NT2/D1 (cell line): ENCODE measurements around the gene PTPRT.

Experiments
- DNase-seq: peaks from one replicate; pipeline ENCODE4 v3.0.0-alpha.2; 2011; ENCODE audit warnings: low read depth, low spot score
- H3K27me3 ChIP-seq: 2 replicates; pipeline ENCODE4 v1.6.0; 2011; ENCODE audit warnings: mild to moderate bottlenecking; ENCODE audit not compliant: insufficient read length, insufficient read depth
- H3K36me3 ChIP-seq: 2 replicates; pipeline ENCODE4 v1.6.1; 2011; ENCODE audit warnings: mild to moderate bottlenecking, low read length, mixed read lengths; ENCODE audit not compliant: insufficient read depth, insufficient read length
- H3K4me1 ChIP-seq: 2 replicates; pipeline ENCODE4 v1.5.1; 2011; ENCODE audit not compliant: insufficient read depth, insufficient read length
- H3K4me3 ChIP-seq: 2 replicates; pipeline ENCODE4 v1.5.1; 2011; ENCODE audit warnings: low read depth; ENCODE audit not compliant: insufficient read length
- H3K9ac ChIP-seq: 2 replicates; pipeline ENCODE4 v1.6.0; 2011; ENCODE audit warnings: low read depth; ENCODE audit not compliant: insufficient read length
- H3K9me3 ChIP-seq: 2 replicates; pipeline ENCODE4 v1.5.1; 2011; ENCODE audit warnings: mild to moderate bottlenecking, low read length; ENCODE audit not compliant: insufficient read depth
- SUZ12 ChIP-seq: IDR thresholded peaks from 2 replicates; pipeline ENCODE4 v1.6.1; 2011; ENCODE audit not compliant: insufficient read length, insufficient read depth; ENCODE audit errors: extremely low read depth
- YY1 ChIP-seq: IDR thresholded peaks from 2 replicates; pipeline ENCODE4 v1.6.1; 2011; ENCODE audit not compliant: insufficient read length, insufficient read depth
- ZNF274 ChIP-seq: IDR thresholded peaks from 2 replicates; pipeline ENCODE4 v1.6.1; 2011; ENCODE audit warnings: mild to moderate bottlenecking, low read depth, low read length

PTPRT gene

DNA sequence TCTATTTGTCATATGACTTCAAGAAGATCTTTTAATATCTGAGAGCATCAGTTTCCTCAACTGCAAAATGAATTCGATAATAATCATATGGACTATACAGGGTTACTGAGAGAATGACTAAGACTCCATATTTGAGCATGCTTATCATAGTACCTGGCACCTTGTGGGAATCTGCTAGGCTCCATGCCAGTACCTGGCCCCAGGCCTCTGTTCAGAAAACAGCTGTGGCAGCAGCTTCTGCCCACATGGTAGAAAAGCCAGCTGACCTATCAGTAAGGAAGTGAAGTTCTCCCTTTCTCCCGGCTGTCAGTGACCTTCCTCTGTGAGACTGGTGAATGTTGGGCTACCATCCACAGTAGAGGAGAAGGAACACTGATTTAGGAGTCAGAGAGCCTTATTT, 996.6 kb downstream of the PTPRT start:
- Histone ChIP-seq H3K36me3 (no peaks in the 10 kb centered on the region), H3K4me1 (no peaks in the 10 kb centered on the region), H3K4me3 (no peak overlapping the region), H3K9me3 (no peaks in the 10 kb centered on the region), H3K9ac (no peak overlapping the region), H3K27me3 (no peaks in the 10 kb centered on the region)
- TF ChIP-seq SUZ12 (no peak), ZNF274 (no peak), YY1 (no peak)
- DNase-seq = no peak

- Histone ChIP-seq H3K4me3 (no peak overlapping the region), H3K36me3 (no peaks in the 10 kb centered on the region), H3K9ac (no peak overlapping the region), H3K4me1 (no peaks in the 10 kb centered on the region), H3K9me3 (no peaks in the 10 kb centered on the region), H3K27me3 (peaks cover 7% of the 10 kb centered on the region)
- TF ChIP-seq SUZ12 = no peak
- DNase-seq = no peak
Observed at GRCh38 chr20:42192321-42192720, 997.4 kb downstream of the PTPRT start.

DNA sequence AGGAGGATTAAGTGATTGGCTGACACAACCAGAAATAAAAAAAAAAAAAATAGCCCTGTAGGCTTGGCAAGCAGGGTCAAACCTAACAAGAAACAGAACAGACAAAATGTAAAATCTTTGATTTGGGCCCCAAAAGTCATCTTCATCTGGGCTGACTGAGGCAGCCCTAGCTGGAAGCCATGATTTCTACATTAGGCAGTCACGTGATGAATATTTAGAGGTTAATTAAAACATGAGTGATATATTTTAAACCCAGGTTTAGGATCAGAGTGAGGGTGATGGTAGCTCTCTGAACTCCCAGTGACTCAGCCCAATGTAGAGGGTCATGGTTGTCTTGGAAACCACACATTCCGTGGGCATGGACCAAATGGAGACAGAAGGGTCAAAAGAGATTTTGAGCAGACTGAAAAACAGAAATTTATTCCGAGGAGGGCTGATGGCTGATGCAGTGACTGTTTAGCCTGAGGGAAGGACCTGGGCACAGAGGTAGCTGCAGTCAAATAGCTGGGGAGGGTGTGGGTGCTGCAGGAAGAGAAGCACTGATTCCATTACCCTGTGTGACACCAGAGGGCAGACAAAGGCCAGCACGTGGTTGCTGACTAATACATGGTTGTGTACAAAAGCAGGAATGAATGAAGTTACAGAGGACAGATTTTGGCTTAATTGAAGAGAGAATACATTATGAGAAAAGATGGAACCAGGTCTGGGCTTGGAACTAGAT, 998.4 kb downstream of the PTPRT start:
- no peak overlapping the region for H3K4me3 ChIP-seq
- DNase-seq = no peak
- no peak for TF ChIP-seq SUZ12
- no peak for TF ChIP-seq YY1
- no peak for TF ChIP-seq ZNF274
- H3K9ac ChIP-seq = no peak overlapping the region
- H3K27me3 ChIP-seq = peaks cover 17% of the 10 kb centered on the region
- no peaks in the 10 kb centered on the region for H3K9me3 ChIP-seq
- no peaks in the 10 kb centered on the region for H3K4me1 ChIP-seq
- H3K36me3 ChIP-seq = no peaks in the 10 kb centered on the region

GRCh38 chr20:42190084-42190483, 999.6 kb downstream of the PTPRT start:
- Histone ChIP-seq H3K9me3 (no peaks in the 10 kb centered on the region), H3K4me3 (no peak overlapping the region), H3K9ac (no peak overlapping the region), H3K36me3 (no peaks in the 10 kb centered on the region), H3K27me3 (peaks cover 29% of the 10 kb centered on the region), H3K4me1 (no peaks in the 10 kb centered on the region)
- no peak for DNase-seq
- TF ChIP-seq YY1 (no peak), SUZ12 (no peak), ZNF274 (no peak)

DNA sequence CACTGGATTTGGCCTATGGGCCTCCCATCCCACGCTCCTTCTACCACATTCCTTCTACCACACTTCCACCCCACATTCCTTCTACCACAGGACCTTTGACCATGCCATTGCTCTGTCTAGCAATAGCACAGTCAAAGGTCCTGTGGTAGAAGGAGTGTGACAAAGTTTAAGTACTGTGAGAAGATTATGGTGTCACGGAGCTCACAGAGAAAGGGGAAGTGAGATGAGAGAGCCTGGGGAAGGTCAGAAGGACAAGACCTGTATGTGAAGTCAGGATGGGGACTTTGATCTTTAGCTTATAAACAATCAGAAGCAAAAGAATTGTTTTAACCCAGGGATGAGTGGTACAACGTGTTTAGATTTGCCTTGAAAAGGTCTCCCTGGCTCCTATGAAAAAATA, 1003.4 kb downstream of the PTPRT start:
- Histone ChIP-seq H3K9ac (no peak overlapping the region), H3K27me3 (peaks cover 50% of the 10 kb centered on the region), H3K4me3 (no peak overlapping the region), H3K36me3 (no peaks in the 10 kb centered on the region), H3K4me1 (no peaks in the 10 kb centered on the region), H3K9me3 (no peaks in the 10 kb centered on the region)
- TF ChIP-seq SUZ12 (no peak), ZNF274 (no peak), YY1 (no peak)
- DNase-seq = no peak

DNA sequence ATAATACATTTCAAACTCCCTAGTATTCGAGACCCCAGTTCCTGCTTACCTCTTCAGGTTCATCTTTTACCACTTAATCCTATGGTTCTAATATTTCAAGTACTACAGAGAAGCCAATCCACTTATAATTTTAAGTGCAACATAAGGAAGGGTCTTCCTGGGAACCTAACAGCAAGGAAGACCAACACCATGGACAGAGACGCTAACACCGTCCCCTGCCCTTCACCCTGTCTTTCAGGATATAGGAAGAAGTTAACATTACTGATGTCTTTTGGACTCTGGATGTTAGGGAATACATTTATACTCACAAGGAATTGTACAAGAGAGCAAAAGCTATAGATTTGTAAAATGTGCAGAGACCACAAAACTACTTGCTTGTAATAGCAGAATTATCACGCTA, 1006.6 kb downstream of the PTPRT start:
- H3K36me3 ChIP-seq = no peaks in the 10 kb centered on the region
- TF ChIP-seq ZNF274 (no peak), SUZ12 (no peak), YY1 (no peak)
- H3K9me3 ChIP-seq = no peaks in the 10 kb centered on the region
- H3K4me1 ChIP-seq = no peaks in the 10 kb centered on the region
- H3K9ac ChIP-seq = no peak overlapping the region
- DNase-seq = no peak
- H3K4me3 ChIP-seq = no peak overlapping the region
- peaks cover 55% of the 10 kb centered on the region for H3K27me3 ChIP-seq

GRCh38 chr20:42181064-42181463, 1008.6 kb downstream of the PTPRT start:
- Histone ChIP-seq H3K4me3 (no peak overlapping the region), H3K9me3 (no peaks in the 10 kb centered on the region), H3K36me3 (no peaks in the 10 kb centered on the region), H3K9ac (no peak overlapping the region), H3K4me1 (no peaks in the 10 kb centered on the region), H3K27me3 (peaks cover 55% of the 10 kb centered on the region)
- DNase-seq = no peak
- TF ChIP-seq YY1 (no peak), SUZ12 (no peak), ZNF274 (no peak)

- Histone ChIP-seq H3K36me3 (no peaks in the 10 kb centered on the region), H3K27me3 (peaks cover 49% of the 10 kb centered on the region), H3K4me3 (no peak overlapping the region), H3K9me3 (no peaks in the 10 kb centered on the region), H3K9ac (no peak overlapping the region), H3K4me1 (no peaks in the 10 kb centered on the region)
- peak; percentile 32 for DNase-seq
- TF ChIP-seq ZNF274 (no peak), YY1 (no peak)
Observed at GRCh38 chr20:42179768-42180167, 1009.9 kb downstream of the PTPRT start.
